Kasumi-1 (cell line): ENCODE results near the gene UBE2D2.

Experiments used
- DNase-seq, 2 experiments: peaks; one replicate each; lab custom pipeline; 2025; lab: John Stamatoyannopoulos, UW

UBE2D2 gene

GRCh38 chr5:139636207-139636792 is 75.2 kb downstream of the UBE2D2 start:
- no peak for DNase-seq

- DNase-seq = peak; percentile 24 to 34
These were observed 75.9 kb downstream of the UBE2D2 start for GRCh38 chr5:139636975-139637408.

- peak; percentile 36 to 50 for DNase-seq
These were observed 76.4 kb downstream of the UBE2D2 start for GRCh38 chr5:139637438-139638089.

GRCh38 chr5:139638090-139638735 is 77.1 kb downstream of the UBE2D2 start:
- no peak for DNase-seq

GRCh38 chr5:139638736-139639618 is 77.8 kb downstream of the UBE2D2 start:
- DNase-seq = no peak

GRCh38 chr5:139639619-139640380 is 78.7 kb downstream of the UBE2D2 start:
- DNase-seq = no peak

- DNase-seq = no peak
These were observed 79.4 kb downstream of the UBE2D2 start for GRCh38 chr5:139640421-139641115.

GRCh38 chr5:139641116-139642080 is 80.3 kb downstream of the UBE2D2 start:
- no peak for DNase-seq

GRCh38 chr5:139642213-139642612 is 81.1 kb downstream of the UBE2D2 start:
- DNase-seq = no peak

GRCh38 chr5:139642891-139643871 is 82.0 kb downstream of the UBE2D2 start:
- DNase-seq = no peak

GRCh38 chr5:139644001-139644456 is 82.9 kb downstream of the UBE2D2 start:
- DNase-seq = no peak

- DNase-seq = no peak
These were observed 83.7 kb downstream of the UBE2D2 start for GRCh38 chr5:139644646-139645429.

GRCh38 chr5:139645430-139645871 is 84.3 kb downstream of the UBE2D2 start:
- DNase-seq = no peak

GRCh38 chr5:139646111-139646510 is 85.0 kb downstream of the UBE2D2 start:
- no peak for DNase-seq

- DNase-seq = peak; percentile 47 to 49
These were observed 85.9 kb downstream of the UBE2D2 start for GRCh38 chr5:139646912-139647505.

GRCh38 chr5:139647506-139648204 is 86.5 kb downstream of the UBE2D2 start:
- DNase-seq = no peak
